ENCODE measurements around the gene SAXO1. TPM values are rescaled to one million over a fixed set of nuclear protein-coding genes. Genes with fewer than 3 reads are reported as not detected.
"Not testable (repeated sequence)": the region's sequence is repeated elsewhere in the genome, so short reads cannot be mapped to it uniquely, and the experiment has no call there.

The SAXO1 gene
- total RNA-seq, 2 donors from 2014 or later = not detected

- no peak for ATAC-seq
Observed at GRCh38 chr9:19023078-19023477, 9.9 kb downstream of the SAXO1 start.

GRCh38 chr9:19022206-19022605 lies 10.8 kb downstream of the SAXO1 start:
- H3K4me3 ChIP-seq = no peak overlapping the region
- no peak for DNase-seq
- no peaks in the 10 kb centered on the region for H3K9me3 ChIP-seq
- no peak for ATAC-seq
- 83 to 92% methylated on average over 2 of the region's 2 CpGs for WGBS, 2 donors
- intact Hi-C loops (cut with DNase I) = loop anchor here (10.0 kb wide), 1 partner anchor 767 kb away; no protein-coding TSS in a partner anchor
- TF ChIP-seq POLR2A (IDR thresholded peaks at IDR 0.05) (no peak), CTCF (IDR thresholded peaks at IDR 0.05) (no peak)
- H3K4me1 ChIP-seq = no peaks in the 10 kb centered on the region
- no peaks in the 10 kb centered on the region for H3K27me3 ChIP-seq
- H3K27ac ChIP-seq = no peak overlapping the region
- H3K36me3 ChIP-seq (replicated peaks in 1 of 2; ENCODE audit: insufficient read depth in 1 of 2, low read depth in 2 of 2) = no peaks in the 10 kb centered on the region

More at GRCh38 chr9:19023078-19023477, 9.9 kb downstream of the SAXO1 start:
- no peaks in the 10 kb centered on the region for H3K9me3 ChIP-seq
- no peaks in the 10 kb centered on the region for H3K4me1 ChIP-seq
- TF ChIP-seq POLR2A (IDR thresholded peaks at IDR 0.05) (no peak), CTCF (IDR thresholded peaks at IDR 0.05) (no peak)
- no peaks in the 10 kb centered on the region for H3K36me3 ChIP-seq (replicated peaks in 1 of 2; ENCODE audit: insufficient read depth in 1 of 2, low read depth in 2 of 2)
- no peak overlapping the region for H3K4me3 ChIP-seq
- intact Hi-C loops (cut with DNase I) = loop anchor here (10.0 kb wide), 1 partner anchor 768 kb away; no protein-coding TSS in a partner anchor
- no peak overlapping the region for H3K27ac ChIP-seq
- 64 to 70% methylated on average over 5 of the region's 5 CpGs for WGBS, 2 donors
- H3K27me3 ChIP-seq = no peaks in the 10 kb centered on the region
- no peak for DNase-seq

GRCh38 chr9:19021649-19022048 lies 11.4 kb downstream of the SAXO1 start:
- not testable (repeated sequence) for DNase-seq; ATAC-seq; H3K27ac ChIP-seq; H3K27me3 ChIP-seq; H3K4me3 ChIP-seq; H3K9me3 ChIP-seq; H3K36me3 ChIP-seq (replicated peaks in 1 of 2; ENCODE audit: insufficient read depth in 1 of 2, low read depth in 2 of 2); H3K4me1 ChIP-seq
- intact Hi-C loops (cut with DNase I) = loop anchor here (10.0 kb wide), 1 partner anchor 767 kb away; no protein-coding TSS in a partner anchor
- 70 to 87% methylated on average over 1 to 2 of the region's 2 CpGs for WGBS, 2 donors

GRCh38 chr9:19020886-19021455 lies 12.0 kb downstream of the SAXO1 start:
- no peak for ATAC-seq
- TF ChIP-seq POLR2A (IDR thresholded peaks at IDR 0.05) (no peak), CTCF (IDR thresholded peaks at IDR 0.05) (no peak)
- Histone ChIP-seq H3K4me3 (no peak overlapping the region), H3K27ac (no peak overlapping the region), H3K4me1 (no peaks in the 10 kb centered on the region), H3K36me3 (replicated peaks in 1 of 2; ENCODE audit: insufficient read depth in 1 of 2, low read depth in 2 of 2) (no peaks in the 10 kb centered on the region), H3K9me3 (no peaks in the 10 kb centered on the region), H3K27me3 (no peaks in the 10 kb centered on the region)
- WGBS, 2 donors = 56 to 64% methylated on average over 3 of the region's 3 CpGs
- intact Hi-C loops (cut with DNase I) = loop anchor here (10.0 kb wide), 1 partner anchor 766 kb away; no protein-coding TSS in a partner anchor
- no peak for DNase-seq

GRCh38 chr9:19018201-19018600 lies 14.8 kb downstream of the SAXO1 start:
- no peak overlapping the region for H3K27ac ChIP-seq
- H3K27me3 ChIP-seq = no peaks in the 10 kb centered on the region
- no peaks in the 10 kb centered on the region for H3K4me1 ChIP-seq
- H3K4me3 ChIP-seq = no peak overlapping the region
- WGBS, 2 donors = 47 to 55% methylated on average over 4 of the region's 4 CpGs
- intact Hi-C loops (cut with DNase I) = no loop called here
- TF ChIP-seq POLR2A (IDR thresholded peaks at IDR 0.05) (no peak), CTCF (IDR thresholded peaks at IDR 0.05) (no peak)
- H3K9me3 ChIP-seq = no peaks in the 10 kb centered on the region
- no peak for DNase-seq
- no peak for ATAC-seq
- no peaks in the 10 kb centered on the region for H3K36me3 ChIP-seq (replicated peaks in 1 of 2; ENCODE audit: insufficient read depth in 1 of 2, low read depth in 2 of 2)

All from body of pancreas (tissue), 4 donors.